OCI-LY1 (cell line): Measurements from ENCODE around the gene PCDHGA10.
"Not testable (repeated sequence)": the region's sequence is repeated elsewhere in the genome, so short reads cannot be mapped to it uniquely, and the experiment has no call there.

Experiments used
- H2AFZ ChIP-seq: fragments of 200-600 bp; sonication (generic), shearing (Covaris generic); 2 replicates; pipeline ENCODE4 v1.6.0; 2014; ENCODE audit warnings: antibody characterized with exemption, mild to moderate bottlenecking, low read length
- H3F3A ChIP-seq: fragments of 200-600 bp; sonication (generic), shearing (Covaris generic); 2 replicates; pipeline ENCODE4 v1.6.0; 2014; ENCODE audit warnings: mild to moderate bottlenecking, antibody characterized with exemption, low read length, moderate library complexity; ENCODE audit not compliant: insufficient read depth
- H3K27ac ChIP-seq: fragments of 200-600 bp; sonication (generic); 2 replicates; pipeline ENCODE4 v1.5.1; 2014; ENCODE audit warnings: low read length, mixed run types, mild to moderate bottlenecking, low read depth; ENCODE audit not compliant: poor library complexity, severe bottlenecking
- H3K27me3 ChIP-seq: fragments of 200-600 bp; sonication (generic); 2 replicates; pipeline ENCODE4 v1.6.0; 2014; ENCODE audit warnings: antibody characterized with exemption, mild to moderate bottlenecking, low read length, moderate library complexity; ENCODE audit not compliant: insufficient read depth
- H3K36me3 ChIP-seq: fragments of 200-600 bp; sonication (generic); 2 replicates; pipeline ENCODE4 v1.6.1; 2014; ENCODE audit warnings: mild to moderate bottlenecking, antibody characterized with exemption, low read length, moderate library complexity, mixed read lengths; ENCODE audit not compliant: insufficient read depth
- H3K4me1 ChIP-seq: fragments of 200-600 bp; sonication (generic); 2 replicates; pipeline ENCODE4 v1.5.1; 2014; ENCODE audit warnings: mild to moderate bottlenecking, low read length, moderate library complexity; ENCODE audit not compliant: insufficient read depth, severe bottlenecking
- H3K4me2 ChIP-seq: fragments of 200-600 bp; sonication (generic), shearing (Covaris generic); 2 replicates; pipeline ENCODE4 v1.6.1; 2014; ENCODE audit warnings: low read length
- H3K4me3 ChIP-seq: fragments of 200-600 bp; sonication (generic); 2 replicates; pipeline ENCODE4 v1.5.1; 2014; ENCODE audit warnings: low read length, low read depth, mild to moderate bottlenecking, mixed read lengths; ENCODE audit not compliant: poor library complexity, severe bottlenecking
- H3K79me2 ChIP-seq: fragments of 200-600 bp; shearing (Covaris generic); 2 replicates; pipeline ENCODE4 v1.6.1; 2016; ENCODE audit warnings: mixed run types, low read length, mixed read lengths; ENCODE audit not compliant: insufficient read depth
- H3K9ac ChIP-seq: fragments of 200-600 bp; sonication (generic), shearing (Covaris generic); 2 replicates; pipeline ENCODE4 v1.6.1; 2014; ENCODE audit warnings: mild to moderate bottlenecking, low read length, mixed read lengths
- H3K9me2 ChIP-seq: fragments of 200-600 bp; sonication (generic), shearing (Covaris generic); 2 replicates; pipeline ENCODE4 v1.6.1; 2014; ENCODE audit warnings: low read depth, mild to moderate bottlenecking, low read length, mixed read lengths
- H3K9me3 ChIP-seq: fragments of 200-600 bp; shearing (Covaris generic); 2 replicates; pipeline ENCODE4 v1.6.1; 2014; ENCODE audit warnings: low read length, mixed read lengths
- H4K20me1 ChIP-seq: fragments of 200-600 bp; sonication (generic), shearing (Covaris generic); 2 replicates; pipeline ENCODE4 v1.6.0; 2016; ENCODE audit warnings: mild to moderate bottlenecking, low read length; ENCODE audit not compliant: insufficient read depth
- EZH2 ChIP-seq: fragments of 200-600 bp; sonication (generic), shearing (Covaris generic); IDR thresholded peaks from 2 replicates; pipeline ENCODE4 v1.8.0; 2017; ENCODE audit warnings: borderline replicate concordance, mixed run types, mild to moderate bottlenecking, antibody characterized with exemption, low read length, moderate library complexity, mixed read lengths
- TF ChIP-seq, protein P1 (sequence below): fragments of 200-600 bp; sonication (generic), shearing (Covaris generic); IDR thresholded peaks from 2 replicates; pipeline ENCODE4 v1.5.1; 2017; ENCODE audit warnings: mild to moderate bottlenecking, antibody characterized with exemption, low read length, moderate library complexity, mixed read lengths

PCDHGA10 gene

DNA sequence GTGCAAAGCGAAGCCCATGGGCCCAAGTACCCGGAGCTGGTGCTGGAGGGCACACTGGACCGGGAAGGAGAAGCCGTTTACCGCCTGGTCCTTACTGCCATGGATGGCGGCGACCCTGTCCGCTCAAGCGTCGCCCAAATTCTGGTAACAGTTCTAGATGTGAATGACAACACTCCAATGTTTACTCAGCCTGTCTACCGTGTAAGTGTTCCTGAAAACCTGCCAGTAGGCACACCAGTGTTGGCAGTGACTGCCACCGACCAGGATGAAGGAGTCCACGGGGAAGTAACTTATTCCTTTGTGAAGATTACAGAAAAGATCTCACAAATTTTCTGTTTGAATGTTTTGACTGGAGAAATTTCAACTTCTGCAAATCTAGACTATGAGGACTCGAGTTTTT, 38.2 kb upstream of the PCDHGA10 start:
- Histone ChIP-seq H3K36me3 (no peaks in the 10 kb centered on the region), H3K9me2 (no peaks in the 10 kb centered on the region), H3K79me2 (no peaks in the 10 kb centered on the region), H3K9me3 (peaks cover 19% of the 10 kb centered on the region), H3K9ac (no peak overlapping the region), H2AFZ (no peak overlapping the region), H4K20me1 (no peaks in the 10 kb centered on the region), H3K4me3 (no peak overlapping the region), H3K27ac (no peak overlapping the region), H3K4me1 (no peaks in the 10 kb centered on the region), H3K4me2 (no peak overlapping the region), H3F3A (0 out of 2 replicates have a peak, but pooled peaks cover 3% of the 10 kb centered on the region), H3K27me3 (no peaks in the 10 kb centered on the region)
- TF ChIP-seq EZH2 = no peak
- TF ChIP-seq, protein P1, sequence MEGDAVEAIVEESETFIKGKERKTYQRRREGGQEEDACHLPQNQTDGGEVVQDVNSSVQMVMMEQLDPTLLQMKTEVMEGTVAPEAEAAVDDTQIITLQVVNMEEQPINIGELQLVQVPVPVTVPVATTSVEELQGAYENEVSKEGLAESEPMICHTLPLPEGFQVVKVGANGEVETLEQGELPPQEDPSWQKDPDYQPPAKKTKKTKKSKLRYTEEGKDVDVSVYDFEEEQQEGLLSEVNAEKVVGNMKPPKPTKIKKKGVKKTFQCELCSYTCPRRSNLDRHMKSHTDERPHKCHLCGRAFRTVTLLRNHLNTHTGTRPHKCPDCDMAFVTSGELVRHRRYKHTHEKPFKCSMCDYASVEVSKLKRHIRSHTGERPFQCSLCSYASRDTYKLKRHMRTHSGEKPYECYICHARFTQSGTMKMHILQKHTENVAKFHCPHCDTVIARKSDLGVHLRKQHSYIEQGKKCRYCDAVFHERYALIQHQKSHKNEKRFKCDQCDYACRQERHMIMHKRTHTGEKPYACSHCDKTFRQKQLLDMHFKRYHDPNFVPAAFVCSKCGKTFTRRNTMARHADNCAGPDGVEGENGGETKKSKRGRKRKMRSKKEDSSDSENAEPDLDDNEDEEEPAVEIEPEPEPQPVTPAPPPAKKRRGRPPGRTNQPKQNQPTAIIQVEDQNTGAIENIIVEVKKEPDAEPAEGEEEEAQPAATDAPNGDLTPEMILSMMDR = no peak

GRCh38 chr5:141375444-141376155, 37.2 kb upstream of the PCDHGA10 start:
- H3K9me2 ChIP-seq, H3K4me3 ChIP-seq, H3K79me2 ChIP-seq, H3K27ac ChIP-seq, H3K27me3 ChIP-seq, H4K20me1 ChIP-seq, H2AFZ ChIP-seq, H3K36me3 ChIP-seq, H3K4me2 ChIP-seq, H3K9ac ChIP-seq, H3F3A ChIP-seq, H3K4me1 ChIP-seq: not testable (repeated sequence)
- H3K9me3 ChIP-seq = peaks cover 19% of the 10 kb centered on the region

DNA sequence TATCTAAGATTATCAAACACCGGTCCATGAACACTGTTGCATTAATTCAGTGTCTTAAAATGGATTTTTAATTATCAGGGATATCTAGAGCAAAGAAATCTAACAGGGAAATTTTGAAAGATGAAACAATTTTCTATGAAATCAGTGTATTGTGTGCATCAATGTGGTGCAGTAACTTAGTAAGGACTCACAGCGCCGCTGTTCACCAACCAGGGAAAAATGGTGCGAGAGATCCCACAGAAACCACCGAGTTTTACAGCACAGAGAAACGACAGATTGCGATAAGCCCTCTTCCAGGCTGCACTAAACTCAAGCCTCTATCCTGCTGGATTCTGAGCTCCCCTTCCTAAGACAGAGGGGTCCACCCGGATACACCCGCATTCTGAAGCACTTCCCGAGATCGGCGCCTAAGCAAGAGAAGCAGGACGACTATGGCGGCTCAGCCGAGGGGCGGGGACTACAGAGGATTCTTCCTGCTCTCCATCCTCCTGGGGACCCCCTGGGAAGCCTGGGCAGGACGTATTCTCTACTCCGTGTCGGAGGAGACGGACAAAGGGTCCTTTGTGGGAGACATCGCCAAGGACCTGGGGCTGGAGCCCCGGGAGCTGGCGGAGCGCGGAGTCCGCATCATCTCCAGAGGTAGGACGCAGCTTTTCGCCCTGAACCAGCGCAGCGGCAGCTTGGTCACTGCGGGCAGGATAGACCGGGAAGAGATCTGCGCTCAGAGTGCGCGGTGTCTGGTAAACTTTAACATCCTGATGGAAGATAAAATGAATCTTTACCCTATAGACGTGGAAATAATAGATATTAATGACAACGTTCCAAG, 30.1 kb upstream of the PCDHGA10 start, which contains the start of gene PCDHGA7:
Gene PCDHGA7 (plus strand): TSS at position 274 of the 826 bp plus-strand sequence. CDS start 158 bp downstream, at position 432.
- H3K9ac ChIP-seq = no peak within 1 kb of the TSS
- H3K79me2 ChIP-seq = no peaks in the 10 kb centered on the region
- no peaks in the 10 kb centered on the region for H3K36me3 ChIP-seq
- no peak within 1 kb of the TSS for H3K27ac ChIP-seq
- H3K27me3 ChIP-seq = no peaks in the 10 kb centered on the region
- H2AFZ ChIP-seq = no peak within 1 kb of the TSS
- TF ChIP-seq, protein P1 = no peak
- no peak for TF ChIP-seq EZH2
- no peaks in the 10 kb centered on the region for H3F3A ChIP-seq
- H3K4me3 ChIP-seq = no peak within 1 kb of the TSS
- no peak within 1 kb of the TSS for H3K4me2 ChIP-seq
- peaks cover 9% of the 10 kb centered on the region for H3K9me3 ChIP-seq
- no peaks in the 10 kb centered on the region for H4K20me1 ChIP-seq
- H3K9me2 ChIP-seq = no peaks in the 10 kb centered on the region
- no peaks in the 10 kb centered on the region for H3K4me1 ChIP-seq
